GM23248 (cell line): Measurements from ENCODE around the gene GLIPR2. TPM values are rescaled to one million over a fixed set of nuclear protein-coding genes. Genes with fewer than 3 reads are reported as not detected.
A peak's percentile ranks its signal among the peaks of the same experiment; 100 is the strongest.

ENCODE experiments used
- DNase-seq: peaks from one replicate; pipeline ENCODE4 v3.0.0-alpha.2; 2015
- H2AFZ ChIP-seq: fragments of 200-600 bp; sonication (generic); 2 replicates; pipeline ENCODE4 v1.6.1; 2016; ENCODE audit warnings: antibody characterized with exemption
- H3F3A ChIP-seq: fragments of 200-600 bp; sonication (generic); 2 replicates; pipeline ENCODE4 v1.6.1; 2016; ENCODE audit warnings: mild to moderate bottlenecking, antibody characterized with exemption, mixed run types; ENCODE audit not compliant: insufficient read depth
- H3K27ac ChIP-seq: fragments of 200-600 bp; sonication (generic); 2 replicates; pipeline ENCODE4 v1.5.1; 2016; ENCODE audit warnings: mild to moderate bottlenecking
- H3K27me3 ChIP-seq: fragments of 200-600 bp; sonication (generic); replicated peaks from 2 replicates; pipeline ENCODE4 v1.6.1; 2016; ENCODE audit warnings: mild to moderate bottlenecking; ENCODE audit not compliant: insufficient read depth
- H3K36me3 ChIP-seq: fragments of 200-600 bp; sonication (generic); 2 replicates; pipeline ENCODE4 v1.6.1; 2016; ENCODE audit warnings: low read depth, mild to moderate bottlenecking
- H3K4me1 ChIP-seq: fragments of 200-600 bp; sonication (generic); 2 replicates; pipeline ENCODE4 v1.6.1; 2016; ENCODE audit warnings: mild to moderate bottlenecking; ENCODE audit not compliant: insufficient read depth
- H3K4me2 ChIP-seq: fragments of 200-600 bp; sonication (generic); one replicate; pipeline ENCODE4 v1.6.1; 2016; ENCODE audit warnings: mild to moderate bottlenecking; ENCODE audit not compliant: unreplicated experiment
- H3K4me3 ChIP-seq: fragments of 200-600 bp; sonication (generic); 2 replicates; pipeline ENCODE4 v1.5.1; 2016; ENCODE audit warnings: mild to moderate bottlenecking
- H3K79me2 ChIP-seq: fragments of 200-600 bp; sonication (generic); 2 replicates; pipeline ENCODE4 v1.6.1; 2016; ENCODE audit warnings: mild to moderate bottlenecking; ENCODE audit not compliant: insufficient read depth
- H3K9ac ChIP-seq: fragments of 200-600 bp; sonication (generic); 2 replicates; pipeline ENCODE4 v1.6.1; 2016; ENCODE audit warnings: mild to moderate bottlenecking
- H3K9me2 ChIP-seq: fragments of 200-600 bp; sonication (generic); 2 replicates; pipeline ENCODE4 v1.6.1; 2016; ENCODE audit warnings: mixed run types, mild to moderate bottlenecking, moderate library complexity; ENCODE audit not compliant: insufficient read depth
- H3K9me3 ChIP-seq: fragments of 200-600 bp; sonication (generic); one replicate; pipeline ENCODE4 v1.6.1; 2017; ENCODE audit warnings: low read depth
- H4K20me1 ChIP-seq: fragments of 200-600 bp; sonication (generic); 2 replicates; pipeline ENCODE4 v1.6.0; 2016; ENCODE audit not compliant: insufficient read depth
- EZH2 ChIP-seq: fragments of 200-600 bp; sonication (generic); IDR thresholded peaks from 2 replicates; pipeline ENCODE4 v1.6.1; 2018; ENCODE audit warnings: antibody characterized with exemption, mild to moderate bottlenecking; ENCODE audit not compliant: insufficient read depth, poor library complexity, severe bottlenecking
- EZH2phosphoT487 ChIP-seq: fragments of 200-600 bp; sonication (generic); IDR thresholded peaks from 2 replicates; pipeline ENCODE4 v1.6.1; 2018; ENCODE audit warnings: antibody characterized with exemption, moderate library complexity, mild to moderate bottlenecking, low read depth; ENCODE audit not compliant: insufficient read depth
- WGBS, 2 experiments: methylation state at CpG; one replicate each; pipeline ENCODE4 v1.1.6; 2015 to 2017; ENCODE audit warnings: low lambda C conversion rate in 2 of 2, low coverage in 1 of 2; ENCODE audit errors: missing lambda C conversion rate in 2 of 2; 5-methylcytosine and 5-hydroxymethylcytosine counted together
- in situ Hi-C: fragments of 300-500 bp; cut with MboI; formaldehyde crosslinking; loops from 2 replicates; pipeline ENCODE4 v1.15.0; 2020
- polyA plus RNA-seq: library from polyadenylated mRNA; unstranded; fragments of >200 nt; fragmentation: Nextera tagmentation; extraction: Ambion mirVana; gene quantifications from 2 replicates; pipeline ENCODE4 v1.2.1, GENCODE V29; 2016
- total RNA-seq: library from RNA; depleted of rRNA; stranded (reverse); fragments of >200 nt; shearing (Covaris generic); gene quantifications from 2 replicates; pipeline ENCODE4 v1.2.3, GENCODE V29; 2014

The GLIPR2 gene
- total and polyA plus RNA-seq, 2 experiments from 2014 or later = 27.5 to 47.5 TPM

DNA sequence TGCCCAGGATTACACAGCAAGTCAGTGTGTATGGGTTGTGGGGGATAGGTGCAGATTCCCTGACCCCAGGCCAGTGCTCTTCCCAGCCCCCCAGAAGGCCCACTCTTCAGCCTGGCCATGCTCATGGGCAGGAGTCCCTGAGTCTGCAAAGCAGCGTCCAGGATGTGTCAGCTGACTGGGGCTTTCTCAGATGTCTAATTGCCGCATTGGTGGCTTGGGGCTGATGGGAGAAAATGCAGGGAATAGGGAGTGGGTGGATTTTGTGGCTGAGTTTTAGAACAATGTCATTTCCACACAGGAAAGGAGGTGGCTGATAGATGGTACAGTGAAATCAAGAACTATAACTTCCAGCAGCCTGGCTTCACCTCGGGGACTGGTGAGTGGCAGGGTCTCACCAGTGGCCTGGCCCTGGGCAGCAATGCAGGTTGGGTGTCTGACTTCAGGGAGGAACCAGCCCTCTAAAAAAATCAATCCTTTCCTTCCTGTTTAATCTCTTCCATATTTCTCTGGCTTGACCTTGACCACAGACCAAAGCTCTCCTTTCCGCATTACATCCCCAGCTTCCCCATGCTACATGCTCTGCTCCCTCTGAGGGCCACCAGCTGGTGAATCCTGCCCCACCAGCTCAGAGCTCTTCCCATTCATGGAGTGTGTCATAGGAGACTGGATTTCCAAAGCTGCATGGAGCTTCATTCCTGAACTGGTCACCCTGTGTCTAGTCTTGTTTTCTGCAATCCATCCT, 14.2 kb downstream of the GLIPR2 start:
- no peak overlapping the region for H3K9ac ChIP-seq
- peak; percentile 78 for DNase-seq
- no peaks in the 10 kb centered on the region for H3K79me2 ChIP-seq
- TF ChIP-seq EZH2 (no peak), EZH2phosphoT487 (no peak)
- H3K27me3 ChIP-seq = no peaks in the 10 kb centered on the region
- peak overlapping the region; percentile 67 for H3K27ac ChIP-seq
- H3K4me2 ChIP-seq = no peak overlapping the region
- no peaks in the 10 kb centered on the region for H3K9me2 ChIP-seq
- H3K4me3 ChIP-seq = no peak overlapping the region
- peaks cover 47% of the 10 kb centered on the region for H3F3A ChIP-seq
- H3K9me3 ChIP-seq = no peaks in the 10 kb centered on the region
- no peaks in the 10 kb centered on the region for H4K20me1 ChIP-seq
- no peaks in the 10 kb centered on the region for H3K36me3 ChIP-seq
- 60 to 74% methylated on average over 4 of the region's 4 CpGs for WGBS, 2 experiments
- no peak overlapping the region for H2AFZ ChIP-seq
- peaks cover 52% of the 10 kb centered on the region for H3K4me1 ChIP-seq
- in situ Hi-C loops = no loop called here

DNA sequence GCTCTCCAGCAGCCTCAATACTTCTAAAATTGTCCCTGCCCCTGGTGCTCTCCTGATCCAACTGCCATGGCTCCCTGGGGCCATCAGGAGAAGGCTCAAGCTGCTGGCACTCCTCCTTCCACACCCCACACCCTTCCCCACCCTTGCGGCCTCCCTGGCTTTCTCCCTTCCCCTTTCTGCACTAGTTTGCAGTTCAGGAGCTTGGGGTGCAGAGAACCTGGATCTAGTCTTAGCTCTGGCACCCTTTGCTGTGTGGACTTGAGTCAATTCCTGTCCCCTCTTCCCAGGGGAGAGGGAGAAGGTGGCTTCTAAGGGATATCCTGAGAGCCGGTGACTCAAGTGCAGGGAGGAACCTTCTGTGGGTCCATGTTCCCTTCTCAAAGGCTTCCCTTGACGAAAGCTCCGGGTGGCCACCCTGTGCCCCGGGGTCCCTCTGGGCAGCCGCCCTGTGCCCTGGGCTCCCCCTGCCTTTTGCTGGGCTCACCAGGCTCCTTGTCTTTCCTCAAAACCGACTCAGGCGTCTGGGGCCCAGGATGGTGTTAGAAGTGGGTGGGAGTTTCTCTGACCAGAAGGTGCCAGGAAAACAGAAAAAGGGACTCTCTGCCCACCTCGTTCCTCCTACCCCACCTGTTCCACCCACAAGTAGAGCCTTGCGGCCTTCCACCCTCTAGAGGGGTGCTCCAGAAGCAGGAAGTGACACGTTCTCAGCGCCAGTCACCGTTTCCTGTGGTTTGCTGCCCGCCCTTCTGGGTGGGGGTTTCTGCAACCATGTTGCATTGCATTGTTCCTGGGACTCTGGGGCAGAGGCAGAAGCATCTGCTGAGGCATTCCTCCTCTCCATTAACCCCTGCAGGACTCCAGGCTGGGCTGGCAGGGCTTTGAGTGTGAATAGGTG, 15.0 kb downstream of the GLIPR2 start:
- Histone ChIP-seq H3K4me1 (peaks cover 52% of the 10 kb centered on the region), H3K4me2 (peak overlapping the region; percentile 44), H3K27me3 (no peaks in the 10 kb centered on the region), H4K20me1 (no peaks in the 10 kb centered on the region), H2AFZ (no peak overlapping the region), H3K4me3 (no peak overlapping the region), H3K36me3 (no peaks in the 10 kb centered on the region), H3K9me2 (no peaks in the 10 kb centered on the region), H3F3A (peaks cover 49% of the 10 kb centered on the region), H3K9me3 (no peaks in the 10 kb centered on the region), H3K79me2 (no peaks in the 10 kb centered on the region), H3K9ac (peak overlapping the region; percentile 16), H3K27ac (peak overlapping the region; percentile 67)
- in situ Hi-C loops = no loop called here
- TF ChIP-seq EZH2 = no peak
- no peak for TF ChIP-seq EZH2phosphoT487
- DNase-seq = peak; percentile 77
- 56 to 62% methylated on average over 14 of the region's 14 CpGs for WGBS, 2 experiments

DNA sequence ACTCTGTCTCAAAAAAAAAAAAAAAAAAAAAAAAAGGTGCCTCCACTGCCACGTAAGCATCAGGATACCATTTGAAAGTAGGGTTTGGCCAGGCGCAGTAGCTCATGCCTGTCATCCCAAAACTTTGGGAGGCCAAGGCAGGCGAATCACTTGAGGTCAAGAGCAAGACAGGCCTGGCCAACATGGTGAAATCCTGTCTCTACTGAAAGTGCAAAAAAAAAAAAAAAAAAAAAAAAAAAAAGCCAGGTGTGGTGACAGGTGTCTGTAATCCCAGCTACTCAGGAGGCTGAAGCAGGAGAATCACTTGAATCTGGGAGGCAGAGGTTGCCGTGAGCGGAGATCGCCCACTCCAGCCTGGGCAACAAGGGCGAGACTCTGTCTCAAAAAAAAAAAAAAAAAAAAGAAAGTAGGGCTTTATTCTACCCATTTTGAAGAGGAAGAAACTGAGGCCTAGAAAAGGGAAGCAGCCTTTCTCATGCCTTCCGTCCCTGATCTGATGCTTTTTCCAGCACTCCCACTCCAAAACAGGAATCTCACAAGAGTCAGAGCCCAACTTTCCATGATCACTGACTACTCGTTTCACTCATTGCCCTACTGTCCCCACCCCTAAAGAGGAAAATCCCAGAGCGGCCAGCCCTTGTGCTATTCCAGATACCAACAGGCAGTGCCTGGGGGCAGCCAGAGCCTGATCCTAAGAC, 16.4 kb downstream of the GLIPR2 start:
- TF ChIP-seq EZH2phosphoT487 = no peak
- no peak for TF ChIP-seq EZH2
- Histone ChIP-seq H3K4me2 (no peak overlapping the region), H3K9ac (no peak overlapping the region), H2AFZ (no peak overlapping the region), H3K9me2 (no peaks in the 10 kb centered on the region), H3K4me3 (no peak overlapping the region), H3K36me3 (no peaks in the 10 kb centered on the region), H4K20me1 (no peaks in the 10 kb centered on the region), H3K79me2 (no peaks in the 10 kb centered on the region), H3F3A (peaks cover 41% of the 10 kb centered on the region), H3K27me3 (no peaks in the 10 kb centered on the region), H3K27ac (peak overlapping the region; percentile 94; the same call in 1 of the 2 replicates), H3K9me3 (no peaks in the 10 kb centered on the region), H3K4me1 (peaks cover 53% of the 10 kb centered on the region)
- in situ Hi-C loops = no loop called here
- no peak for DNase-seq
- WGBS, 2 experiments = 91 to 93% methylated on average over 10 of the region's 10 CpGs

DNA sequence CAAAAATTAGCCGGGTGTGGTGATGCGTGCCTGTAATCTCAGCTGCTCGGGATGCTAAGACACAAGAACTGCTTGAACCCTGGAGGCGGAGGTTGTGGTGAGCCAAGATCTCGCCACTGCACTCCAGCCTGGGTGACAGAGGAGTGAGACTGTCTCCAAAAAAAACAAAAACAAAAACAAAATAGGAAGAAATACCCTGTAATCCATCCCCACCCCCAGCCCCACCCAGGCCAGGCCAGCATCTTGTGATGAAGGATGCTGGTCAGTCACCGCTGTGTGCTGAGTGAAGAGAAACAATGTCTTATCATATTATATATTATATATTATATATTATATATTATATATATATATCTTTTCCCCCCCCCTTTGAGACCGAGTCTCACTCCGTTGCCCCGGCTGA, 17.2 kb downstream of the GLIPR2 start:
- Histone ChIP-seq H3K27ac (peak overlapping the region; percentile 94), H3K4me2 (peak overlapping the region; percentile 33), H4K20me1 (no peaks in the 10 kb centered on the region), H3K9me2 (no peaks in the 10 kb centered on the region), H3K79me2 (no peaks in the 10 kb centered on the region), H3K36me3 (no peaks in the 10 kb centered on the region), H3F3A (peaks cover 46% of the 10 kb centered on the region), H3K9ac (peak overlapping the region; percentile 80), H3K4me3 (no peak overlapping the region), H3K27me3 (no peaks in the 10 kb centered on the region), H2AFZ (no peak overlapping the region), H3K4me1 (peaks cover 55% of the 10 kb centered on the region), H3K9me3 (no peaks in the 10 kb centered on the region)
- in situ Hi-C loops = no loop called here
- WGBS, 2 experiments = 64 to 66% methylated on average over 9 of the region's 9 CpGs
- TF ChIP-seq EZH2 (no peak), EZH2phosphoT487 (no peak)
- DNase-seq = no peak
